T47D (cell line): ENCODE measurements around the gene EVI5.
"Not testable (repeated sequence)": the region's sequence is repeated elsewhere in the genome, so short reads cannot be mapped to it uniquely, and the experiment has no call there.

Source experiments
- DNase-seq, 2 experiments: peaks; one replicate each; pipeline versions ENCODE4 v3.0.0 to v3.0.0-alpha.2; 2011 to 2012; ENCODE audit warnings: low read depth in 1 of 2, low spot score in 1 of 2
- JUND ChIP-seq: IDR thresholded peaks from 2 replicates; pipeline ENCODE4 v1.6.1; 2012; ENCODE audit warnings: low read depth
- in situ Hi-C: cut with HindIII; loops from 2 replicates; pipeline ENCODE4 v1.10.0; 2016; ENCODE audit warnings: low sequenced_read_pairs, low pct_unique_long_range_greater_than_20kb

The EVI5 gene

GRCh38 chr1:92754000-92754718, 30.7 kb downstream of the EVI5 start:
- in situ Hi-C loops: no loop called here
- DNase-seq: no peak
- TF ChIP-seq JUND: no peak

- in situ Hi-C loops: no loop called here
- DNase-seq: no peak
- TF ChIP-seq JUND: no peak
Observed at GRCh38 chr1:92752719-92753118, 32.2 kb downstream of the EVI5 start.

- in situ Hi-C loops: no loop called here
- DNase-seq: peak; percentile 7 to 66
- no peak for TF ChIP-seq JUND
Observed at GRCh38 chr1:92749024-92749634, 35.8 kb downstream of the EVI5 start.

- no peak for TF ChIP-seq JUND
- no peak for DNase-seq
- in situ Hi-C loops: no loop called here
Observed at GRCh38 chr1:92748138-92748537, 36.8 kb downstream of the EVI5 start.

- no peak for TF ChIP-seq JUND
- DNase-seq: no peak
- in situ Hi-C loops: no loop called here
Observed at GRCh38 chr1:92747735-92748134, 37.2 kb downstream of the EVI5 start.

GRCh38 chr1:92746255-92746654, 38.7 kb downstream of the EVI5 start:
- not testable (repeated sequence) for DNase-seq

GRCh38 chr1:92743221-92743620, 41.7 kb downstream of the EVI5 start:
- DNase-seq: no peak
- no peak for TF ChIP-seq JUND
- in situ Hi-C loops: no loop called here

More at GRCh38 chr1:92746255-92746654, 38.7 kb downstream of the EVI5 start:
- in situ Hi-C loops: not testable (repeated sequence)

- in situ Hi-C loops: no loop called here
- no peak for TF ChIP-seq JUND
- DNase-seq: no peak
Observed at GRCh38 chr1:92739669-92740524, 45.0 kb downstream of the EVI5 start.

- no peak for TF ChIP-seq JUND
- DNase-seq: peak in 1 of 2 experiments; percentile 38
- in situ Hi-C loops: no loop called here
Observed at GRCh38 chr1:92736395-92736794, 48.5 kb downstream of the EVI5 start.

- in situ Hi-C loops: no loop called here
- TF ChIP-seq JUND: no peak
- no peak for DNase-seq
Observed at GRCh38 chr1:92730476-92730875, 54.4 kb downstream of the EVI5 start.

GRCh38 chr1:92728697-92729096, 56.2 kb downstream of the EVI5 start:
- DNase-seq: no peak
- TF ChIP-seq JUND: no peak
- in situ Hi-C loops: no loop called here

- DNase-seq, in situ Hi-C loops: not testable (repeated sequence)
Observed at GRCh38 chr1:92723713-92724112, 61.2 kb downstream of the EVI5 start.

GRCh38 chr1:92721886-92722285, 63.0 kb downstream of the EVI5 start:
- in situ Hi-C loops: no loop called here
- DNase-seq: no peak
- no peak for TF ChIP-seq JUND

- in situ Hi-C loops: not testable (repeated sequence)
Observed at GRCh38 chr1:92721157-92721556, 63.8 kb downstream of the EVI5 start.

GRCh38 chr1:92715476-92715951, 69.4 kb downstream of the EVI5 start:
- DNase-seq, in situ Hi-C loops: not testable (repeated sequence)

More at GRCh38 chr1:92721157-92721556, 63.8 kb downstream of the EVI5 start:
- DNase-seq: not testable (repeated sequence)
